ENCODE measurements around the gene APOH. TPM values are rescaled to one million over a fixed set of nuclear protein-coding genes. Genes with fewer than 3 reads are reported as not detected.

APOH gene
- total and polyA plus RNA-seq, 2 of the 13 experiments (the other 11 are each of a cell fraction or from before 2014, with no cell fraction given): 4,846 to 5,748 TPM

GRCh38 chr17:66200685-66201092 lies 28.5 kb downstream of the APOH start (continued):
- peak; percentile 78; the same call in 1 of the 2 replicates for TF ChIP-seq ZNF691 (CRISPR knock-in tag; IDR thresholded peaks at IDR 0.05; ENCODE audit: borderline replicate concordance, low read depth)
- TF ChIP-seq MXI1 (IDR thresholded peaks at IDR 0.05; ENCODE audit: borderline replicate concordance, low read depth, low read length): peak; percentile 78; the same call in 2 of the 3 replicates
- TF ChIP-seq CHCHD3 (CRISPR knock-in tag; IDR thresholded peaks at IDR 0.05): no peak
- no peak for TF ChIP-seq HNF4A (CRISPR knock-in tag; IDR thresholded peaks at IDR 0.05)
- TF ChIP-seq NR2F6 (IDR thresholded peaks at IDR 0.05): no peak
- TF ChIP-seq NR2F6 (CRISPR knock-in tag; IDR thresholded peaks at IDR 0.05): 0 out of 2 replicates have a peak, but pooled peaks have one; percentile 35
- TF ChIP-seq ZNF552 (CRISPR knock-in tag; IDR thresholded peaks at IDR 0.05; ENCODE audit: borderline replicate concordance): no peak
- no peak for TF ChIP-seq DBP (CRISPR knock-in tag; IDR thresholded peaks at IDR 0.05; ENCODE audit: not compliant biosample characterization)
- TF ChIP-seq ZNF629 (CRISPR knock-in tag; conservative IDR thresholded peaks at IDR 0.05): no peak
- TF ChIP-seq CENPX (CRISPR knock-in tag; IDR thresholded peaks at IDR 0.05): no peak
- no peak for TF ChIP-seq THRA (CRISPR knock-in tag; IDR thresholded peaks at IDR 0.05; ENCODE audit: borderline replicate concordance)
- TF ChIP-seq SMYD3 (CRISPR knock-in tag; IDR thresholded peaks at IDR 0.05): no peak
- TF ChIP-seq ZNF550 (CRISPR knock-in tag; IDR thresholded peaks at IDR 0.05; ENCODE audit: borderline replicate concordance): no peak
- TF ChIP-seq REL (CRISPR knock-in tag; conservative IDR thresholded peaks at IDR 0.05): no peak
- peak; percentile 51; the same call in 1 of the 2 replicates for TF ChIP-seq ZNF614 (CRISPR knock-in tag; IDR thresholded peaks at IDR 0.05; ENCODE audit: borderline replicate concordance)
- TF ChIP-seq PHF21A (CRISPR knock-in tag; IDR thresholded peaks at IDR 0.05): no peak
- TF ChIP-seq HINFP (CRISPR knock-in tag; IDR thresholded peaks at IDR 0.05; ENCODE audit: low read depth): peak; percentile 73
- TF ChIP-seq ZNF275 (CRISPR knock-in tag; IDR thresholded peaks at IDR 0.05; ENCODE audit: borderline replicate concordance): no peak
- TF ChIP-seq MIER3 (CRISPR knock-in tag; IDR thresholded peaks at IDR 0.05; ENCODE audit: borderline replicate concordance): peak; percentile 56; the same call in 1 of the 2 replicates
- no peak for TF ChIP-seq SMAD3 (CRISPR knock-in tag; IDR thresholded peaks at IDR 0.05)
- no peak for TF ChIP-seq ZNF652 (CRISPR knock-in tag; IDR thresholded peaks at IDR 0.05; ENCODE audit: borderline replicate concordance, low read depth)
- peak; percentile 38; the same call in 1 of the 2 replicates for TF ChIP-seq PATZ1 (CRISPR knock-in tag; IDR thresholded peaks at IDR 0.05)
- peak; percentile 98 for TF ChIP-seq STAG1 (CRISPR knock-in tag; IDR thresholded peaks at IDR 0.05)
- TF ChIP-seq ZNF570 (CRISPR knock-in tag; IDR thresholded peaks at IDR 0.05; ENCODE audit: borderline replicate concordance): no peak

Measured in HepG2 (cell line).